HCT116 (cell line): Measurements from ENCODE around the gene GIT1. TPM values are rescaled to one million over a fixed set of nuclear protein-coding genes. Genes with fewer than 3 reads are reported as not detected.

Source experiments
- ATAC-seq: fragments of 200-7000 bp; cut with Tn5 transposase; 2 replicates; pipeline ENCODE4 v1.9.1; 2020; ENCODE audit warnings: mild to moderate bottlenecking, moderate library complexity
- BruUV-seq: library from RNA; stranded (reverse); fragments of 400-500 nt; replicated peaks from 2 replicates; lab custom pipeline; 2021; lab: Mats Ljungman, UMichigan
- CTCF ChIA-PET: fragments of 300-600 bp; sonication (Branson Sonifier 250); formaldehyde crosslinking; loops from one replicate; lab custom pipeline; 2021; ENCODE audit warnings: antibody characterized with exemption; lab: Charles Lee
- POLR2A ChIA-PET: fragments of 300-600, 350-600 bp; sonication (Branson Sonifier 250); formaldehyde crosslinking; loops from one replicate; lab custom pipeline; 2021; ENCODE audit warnings: antibody characterized with exemption; lab: Charles Lee
- RAD21 ChIA-PET, 2 experiments: fragments of 300-600 bp; sonication (Branson Sonifier 250); formaldehyde crosslinking; loops; one replicate each; lab custom pipeline; 2023; ENCODE audit warnings: low total read pairs in 2 of 2; ENCODE audit not compliant: uncharacterized antibody in 2 of 2, unreplicated experiment in 2 of 2, low non-redundant PET in 1 of 2; lab: Charles Lee
- DNase-seq: peaks from one replicate; pipeline ENCODE4 v3.0.0-alpha.2; 2010; ENCODE audit warnings: low read depth, low spot score
- H2AFZ ChIP-seq: fragments of 200-600 bp; shearing (Covaris generic), sonication (generic); 2 replicates; pipeline ENCODE4 v1.6.1; 2017; ENCODE audit warnings: low read depth, mixed run types, mixed read lengths, antibody characterized with exemption, low read length; ENCODE audit not compliant: poor library complexity, severe bottlenecking
- H3K27ac ChIP-seq: 2 replicates; pipeline ENCODE4 v1.5.1; 2012; ENCODE audit warnings: low read depth, low read length
- H3K27me3 ChIP-seq: fragments of 200-600 bp; sonication (generic); 2 replicates; pipeline ENCODE4 v1.6.1; 2016; ENCODE audit warnings: mixed run types, low read length, mixed read lengths; ENCODE audit not compliant: insufficient read depth
- H3K36me3 ChIP-seq, 2 experiments: fragments of 200-500 bp in 1 of 2; fragments of 200-600 bp in 1 of 2; sonication (Bioruptor generic) in 1 of 2; sonication (generic) in 1 of 2; 2 replicates each; pipeline versions ENCODE4 v1.5.1 to v1.6.1; 2014 to 2016; ENCODE audit warnings: low read length in 2 of 2, inconsistent platforms in 1 of 2, mixed read lengths in 1 of 2, mixed run types in 1 of 2; ENCODE audit not compliant: insufficient read depth in 2 of 2, control insufficient read depth in 1 of 2
- H3K4me1 ChIP-seq, 2 experiments: fragments of 200-600 bp in 1 of 2; sonication (generic) in 1 of 2; 2 replicates each; pipeline versions ENCODE4 v1.5.1 to v1.6.1; 2012 to 2017; ENCODE audit warnings: low read length in 2 of 2, inconsistent platforms in 1 of 2, mild to moderate bottlenecking in 1 of 2, mixed read lengths in 1 of 2, mixed run types in 1 of 2, moderate library complexity in 1 of 2; ENCODE audit not compliant: insufficient read depth in 2 of 2, control insufficient read depth in 1 of 2
- H3K4me2 ChIP-seq: fragments of 200-600 bp; sonication (generic); 2 replicates; pipeline ENCODE4 v1.6.1; 2017; ENCODE audit warnings: mixed run types, low read length, mixed read lengths
- H3K4me3 ChIP-seq, 2 experiments: fragments of 200-600 bp in 1 of 2; sonication (generic) in 1 of 2; replicated peaks in 1 of 2; 2 replicates each; pipeline ENCODE4 v1.5.1; 2011 to 2016; ENCODE audit warnings: low read length in 2 of 2, control low read depth in 1 of 2, low read depth in 1 of 2, mild to moderate bottlenecking in 1 of 2, mixed read lengths in 1 of 2, mixed run types in 1 of 2
- H3K79me2 ChIP-seq: fragments of 200-600 bp; sonication (generic); 2 replicates; pipeline ENCODE4 v1.6.1; 2017; ENCODE audit warnings: mild to moderate bottlenecking, mixed run types, low read length, moderate library complexity, mixed read lengths; ENCODE audit not compliant: insufficient read depth
- H3K9ac ChIP-seq: fragments of 200-600 bp; sonication (generic); 2 replicates; pipeline ENCODE4 v1.6.1; 2016; ENCODE audit warnings: low read length, mixed read lengths
- H3K9me2 ChIP-seq: fragments of 200-600 bp; sonication (generic), shearing (Covaris generic); 2 replicates; pipeline ENCODE4 v1.6.1; 2017; ENCODE audit warnings: mixed run types, mild to moderate bottlenecking, moderate library complexity; ENCODE audit not compliant: insufficient read depth
- H3K9me3 ChIP-seq, 2 experiments: fragments of 200-500 bp in 1 of 2; fragments of 200-600 bp in 1 of 2; sonication (Bioruptor generic) in 1 of 2; sonication (generic) in 1 of 2; 2 replicates each; pipeline ENCODE4 v1.6.1; 2014 to 2017; ENCODE audit warnings: low read length in 2 of 2, mixed read lengths in 2 of 2, inconsistent platforms in 1 of 2, low read depth in 1 of 2, mild to moderate bottlenecking in 1 of 2, mixed run types in 1 of 2, moderate library complexity in 1 of 2; ENCODE audit not compliant: control insufficient read depth in 1 of 2, insufficient read depth in 1 of 2
- H4K20me1 ChIP-seq: fragments of 200-600 bp; sonication (generic), shearing (Covaris generic); 2 replicates; pipeline ENCODE4 v1.6.1; 2017; ENCODE audit warnings: mixed run types, mild to moderate bottlenecking, moderate library complexity; ENCODE audit not compliant: insufficient read depth
- EGR1 ChIP-seq: IDR thresholded peaks from 2 replicates; pipeline ENCODE4 v1.6.1; 2012; ENCODE audit warnings: low read depth
- FOSL1 ChIP-seq: IDR thresholded peaks from 2 replicates; pipeline ENCODE4 v1.6.1; 2012; ENCODE audit warnings: low read depth
- MAX ChIP-seq: IDR thresholded peaks from 2 replicates; pipeline ENCODE4 v1.6.1; 2012
- POLR2AphosphoS5 ChIP-seq: IDR thresholded peaks from 2 replicates; pipeline ENCODE4 v1.6.1; 2011; ENCODE audit warnings: mild to moderate bottlenecking, low read depth, low read length, moderate library complexity
- SIN3A ChIP-seq: IDR thresholded peaks from 2 replicates; pipeline ENCODE4 v1.6.1; 2012; ENCODE audit warnings: low read depth
- SP1 ChIP-seq: IDR thresholded peaks from 2 replicates; pipeline ENCODE4 v1.6.1; 2012; ENCODE audit warnings: low read depth
- intact Hi-C: fragments of 100-400 bp; cut with micrococcal nuclease; formaldehyde crosslinking; loops from 2 replicates; pipeline ENCODE4 v1.10.0; 2022
- total RNA-seq: library from RNA; stranded (reverse); gene quantifications from one replicate; pipeline ENCODE4 v1.2.1, GENCODE V29; 2021; ENCODE audit not compliant: unreplicated experiment
- TF ChIP-seq, protein P1 (sequence below): IDR thresholded peaks from 2 replicates; pipeline ENCODE4 v1.6.1; 2011; ENCODE audit warnings: mild to moderate bottlenecking, low read length, moderate library complexity; ENCODE audit not compliant: insufficient replicate concordance; ENCODE audit errors: extremely low read depth
- TF ChIP-seq, protein P2 (sequence below): IDR thresholded peaks from 2 replicates; pipeline ENCODE4 v1.6.1; 2012

The GIT1 gene
- total RNA-seq, 1 experiment from 2014 or later, result 76.5 TPM

- TF ChIP-seq, protein P1, sequence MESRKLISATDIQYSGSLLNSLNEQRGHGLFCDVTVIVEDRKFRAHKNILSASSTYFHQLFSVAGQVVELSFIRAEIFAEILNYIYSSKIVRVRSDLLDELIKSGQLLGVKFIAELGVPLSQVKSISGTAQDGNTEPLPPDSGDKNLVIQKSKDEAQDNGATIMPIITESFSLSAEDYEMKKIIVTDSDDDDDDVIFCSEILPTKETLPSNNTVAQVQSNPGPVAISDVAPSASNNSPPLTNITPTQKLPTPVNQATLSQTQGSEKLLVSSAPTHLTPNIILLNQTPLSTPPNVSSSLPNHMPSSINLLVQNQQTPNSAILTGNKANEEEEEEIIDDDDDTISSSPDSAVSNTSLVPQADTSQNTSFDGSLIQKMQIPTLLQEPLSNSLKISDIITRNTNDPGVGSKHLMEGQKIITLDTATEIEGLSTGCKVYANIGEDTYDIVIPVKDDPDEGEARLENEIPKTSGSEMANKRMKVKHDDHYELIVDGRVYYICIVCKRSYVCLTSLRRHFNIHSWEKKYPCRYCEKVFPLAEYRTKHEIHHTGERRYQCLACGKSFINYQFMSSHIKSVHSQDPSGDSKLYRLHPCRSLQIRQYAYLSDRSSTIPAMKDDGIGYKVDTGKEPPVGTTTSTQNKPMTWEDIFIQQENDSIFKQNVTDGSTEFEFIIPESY, result no peak
- no peak for TF ChIP-seq POLR2AphosphoS5
Measured at GRCh38 chr17:29591146-29591736, 1.8 kb upstream of the GIT1 start (continued).

- Histone ChIP-seq H3K27ac (peak overlapping the region; percentile 94), H3K4me1 (peaks cover 36 to 70% of the 10 kb centered on the region in 2 experiments)
- ATAC-seq, result peak; percentile 7
Measured at GRCh38 chr17:29590411-29591145, 1.1 kb upstream of the GIT1 start.

More at GRCh38 chr17:29590411-29591145, 1.1 kb upstream of the GIT1 start:
- H3K4me3 ChIP-seq, result peak overlapping the region; percentile 66
- H3K9ac ChIP-seq, result peak overlapping the region; percentile 84
- intact Hi-C loops, result loop anchor here (1.0 to 10.0 kb wide), 2 partner anchors 220 to 446 kb away; no protein-coding TSS in a partner anchor
- peaks cover 55% of the 10 kb centered on the region for H3K79me2 ChIP-seq
- ChIA-PET CTCF (interaction anchor here (0.6 to 3.4 kb wide), 10 partner anchors 11 to 467 kb away, joined by 3 to 57 read pairs (median 10); partner anchors contain the start of genes ABHD15 and TP53I13), POLR2A (interaction anchor here (0.7 to 1.0 kb wide), 2 partner anchors 24 to 221 kb away, joined by 3 read pairs; partner anchors contain the start of gene ABHD15), RAD21 (no interaction called here)
- no peaks in the 10 kb centered on the region for H3K9me3 ChIP-seq
- peak overlapping the region; percentile 91 for H3K4me2 ChIP-seq
- H3K36me3 ChIP-seq, result no peaks in the 10 kb centered on the region
- DNase-seq, result peak; percentile 13
- H4K20me1 ChIP-seq, result no peaks in the 10 kb centered on the region
- no TSS peak for BruUV-seq
- 0 out of 2 replicates have a peak, but pooled peaks have one; percentile 38 for TF ChIP-seq SIN3A
- TF ChIP-seq POLR2AphosphoS5, result peak; percentile 44; the same call in 1 of the 2 replicates
- peak; percentile 76 for TF ChIP-seq MAX
- TF ChIP-seq SP1, result no peak
- peak; percentile 60 for TF ChIP-seq EGR1
- TF ChIP-seq FOSL1, result no peak
- TF ChIP-seq, protein P2, sequence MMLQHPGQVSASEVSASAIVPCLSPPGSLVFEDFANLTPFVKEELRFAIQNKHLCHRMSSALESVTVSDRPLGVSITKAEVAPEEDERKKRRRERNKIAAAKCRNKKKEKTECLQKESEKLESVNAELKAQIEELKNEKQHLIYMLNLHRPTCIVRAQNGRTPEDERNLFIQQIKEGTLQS, result no peak
- H3K9me2 ChIP-seq, result no peaks in the 10 kb centered on the region
- H2AFZ ChIP-seq, result peak overlapping the region; percentile 74
- no peaks in the 10 kb centered on the region for H3K27me3 ChIP-seq
